OCI-LY1 (cell line): ENCODE results near the gene PCDH15.

Experiments used
- H2AFZ ChIP-seq: fragments of 200-600 bp; sonication (generic), shearing (Covaris generic); 2 replicates; pipeline ENCODE4 v1.6.0; 2014; ENCODE audit warnings: antibody characterized with exemption, mild to moderate bottlenecking, low read length
- H3F3A ChIP-seq: fragments of 200-600 bp; sonication (generic), shearing (Covaris generic); 2 replicates; pipeline ENCODE4 v1.6.0; 2014; ENCODE audit warnings: mild to moderate bottlenecking, antibody characterized with exemption, low read length, moderate library complexity; ENCODE audit not compliant: insufficient read depth
- H3K27ac ChIP-seq: fragments of 200-600 bp; sonication (generic); 2 replicates; pipeline ENCODE4 v1.5.1; 2014; ENCODE audit warnings: low read length, mixed run types, mild to moderate bottlenecking, low read depth; ENCODE audit not compliant: poor library complexity, severe bottlenecking
- H3K27me3 ChIP-seq: fragments of 200-600 bp; sonication (generic); 2 replicates; pipeline ENCODE4 v1.6.0; 2014; ENCODE audit warnings: antibody characterized with exemption, mild to moderate bottlenecking, low read length, moderate library complexity; ENCODE audit not compliant: insufficient read depth
- H3K36me3 ChIP-seq: fragments of 200-600 bp; sonication (generic); 2 replicates; pipeline ENCODE4 v1.6.1; 2014; ENCODE audit warnings: mild to moderate bottlenecking, antibody characterized with exemption, low read length, moderate library complexity, mixed read lengths; ENCODE audit not compliant: insufficient read depth
- H3K4me1 ChIP-seq: fragments of 200-600 bp; sonication (generic); 2 replicates; pipeline ENCODE4 v1.5.1; 2014; ENCODE audit warnings: mild to moderate bottlenecking, low read length, moderate library complexity; ENCODE audit not compliant: insufficient read depth, severe bottlenecking
- H3K4me2 ChIP-seq: fragments of 200-600 bp; sonication (generic), shearing (Covaris generic); 2 replicates; pipeline ENCODE4 v1.6.1; 2014; ENCODE audit warnings: low read length
- H3K4me3 ChIP-seq: fragments of 200-600 bp; sonication (generic); 2 replicates; pipeline ENCODE4 v1.5.1; 2014; ENCODE audit warnings: low read length, low read depth, mild to moderate bottlenecking, mixed read lengths; ENCODE audit not compliant: poor library complexity, severe bottlenecking
- H3K79me2 ChIP-seq: fragments of 200-600 bp; shearing (Covaris generic); 2 replicates; pipeline ENCODE4 v1.6.1; 2016; ENCODE audit warnings: mixed run types, low read length, mixed read lengths; ENCODE audit not compliant: insufficient read depth
- H3K9ac ChIP-seq: fragments of 200-600 bp; sonication (generic), shearing (Covaris generic); 2 replicates; pipeline ENCODE4 v1.6.1; 2014; ENCODE audit warnings: mild to moderate bottlenecking, low read length, mixed read lengths
- H3K9me2 ChIP-seq: fragments of 200-600 bp; sonication (generic), shearing (Covaris generic); 2 replicates; pipeline ENCODE4 v1.6.1; 2014; ENCODE audit warnings: low read depth, mild to moderate bottlenecking, low read length, mixed read lengths
- H3K9me3 ChIP-seq: fragments of 200-600 bp; shearing (Covaris generic); 2 replicates; pipeline ENCODE4 v1.6.1; 2014; ENCODE audit warnings: low read length, mixed read lengths
- H4K20me1 ChIP-seq: fragments of 200-600 bp; sonication (generic), shearing (Covaris generic); 2 replicates; pipeline ENCODE4 v1.6.0; 2016; ENCODE audit warnings: mild to moderate bottlenecking, low read length; ENCODE audit not compliant: insufficient read depth
- CTCF ChIP-seq: fragments of 200-600 bp; sonication (generic), shearing (Covaris generic); IDR thresholded peaks from 2 replicates; pipeline ENCODE4 v1.5.1; 2017; ENCODE audit warnings: mild to moderate bottlenecking, antibody characterized with exemption, low read length, moderate library complexity, mixed read lengths
- EZH2 ChIP-seq: fragments of 200-600 bp; sonication (generic), shearing (Covaris generic); IDR thresholded peaks from 2 replicates; pipeline ENCODE4 v1.8.0; 2017; ENCODE audit warnings: borderline replicate concordance, mixed run types, mild to moderate bottlenecking, antibody characterized with exemption, low read length, moderate library complexity, mixed read lengths

Gene PCDH15

GRCh38 chr10:54469587-54470323 lies 331.3 kb downstream of the PCDH15 start:
- no peaks in the 10 kb centered on the region for H4K20me1 ChIP-seq
- no peak overlapping the region for H2AFZ ChIP-seq
- no peaks in the 10 kb centered on the region for H3K9me2 ChIP-seq
- H3K4me3 ChIP-seq, result no peak overlapping the region
- H3K9me3 ChIP-seq, result no peaks in the 10 kb centered on the region
- H3K27ac ChIP-seq, result no peak overlapping the region
- no peak overlapping the region for H3K9ac ChIP-seq
- no peaks in the 10 kb centered on the region for H3K36me3 ChIP-seq
- H3K27me3 ChIP-seq, result no peaks in the 10 kb centered on the region
- H3K79me2 ChIP-seq, result no peaks in the 10 kb centered on the region
- H3K4me1 ChIP-seq, result no peaks in the 10 kb centered on the region
- H3K4me2 ChIP-seq, result no peak overlapping the region
- TF ChIP-seq CTCF (no peak), EZH2 (no peak)
- no peaks in the 10 kb centered on the region for H3F3A ChIP-seq

GRCh38 chr10:54454271-54454670 lies 346.8 kb downstream of the PCDH15 start:
- no peaks in the 10 kb centered on the region for H4K20me1 ChIP-seq
- no peak overlapping the region for H3K4me2 ChIP-seq
- no peaks in the 10 kb centered on the region for H3K79me2 ChIP-seq
- TF ChIP-seq EZH2, result no peak
- no peak for TF ChIP-seq CTCF
- no peaks in the 10 kb centered on the region for H3K9me2 ChIP-seq
- H3K4me3 ChIP-seq, result no peak overlapping the region
- H3K9me3 ChIP-seq, result no peaks in the 10 kb centered on the region
- H3K27me3 ChIP-seq, result no peaks in the 10 kb centered on the region
- H3K9ac ChIP-seq, result no peak overlapping the region
- no peaks in the 10 kb centered on the region for H3K36me3 ChIP-seq
- no peak overlapping the region for H3K27ac ChIP-seq
- H3K4me1 ChIP-seq, result no peaks in the 10 kb centered on the region
- H3F3A ChIP-seq, result no peaks in the 10 kb centered on the region
- H2AFZ ChIP-seq, result no peak overlapping the region

GRCh38 chr10:54449056-54449455 lies 352.0 kb downstream of the PCDH15 start:
- H3K27me3 ChIP-seq, result no peaks in the 10 kb centered on the region
- no peak overlapping the region for H3K4me3 ChIP-seq
- H3K36me3 ChIP-seq, result no peaks in the 10 kb centered on the region
- no peak overlapping the region for H3K4me2 ChIP-seq
- H2AFZ ChIP-seq, result no peak overlapping the region
- H3K9me3 ChIP-seq, result no peaks in the 10 kb centered on the region
- H3K4me1 ChIP-seq, result no peaks in the 10 kb centered on the region
- H3K9me2 ChIP-seq, result no peaks in the 10 kb centered on the region
- no peak for TF ChIP-seq EZH2
- TF ChIP-seq CTCF, result no peak
- no peaks in the 10 kb centered on the region for H4K20me1 ChIP-seq
- H3K9ac ChIP-seq, result no peak overlapping the region
- H3F3A ChIP-seq, result no peaks in the 10 kb centered on the region
- H3K79me2 ChIP-seq, result no peaks in the 10 kb centered on the region
- no peak overlapping the region for H3K27ac ChIP-seq
